SK-N-SH (cell line): ENCODE data around the gene ADRA2B.

Experiments used
- CTCF ChIP-seq: fragments of 200-600 bp; sonication (generic); IDR thresholded peaks from 2 replicates; pipeline ENCODE4 v1.6.1; 2017; ENCODE audit warnings: antibody characterized with exemption, mild to moderate bottlenecking, moderate library complexity
- EZH2phosphoT487 ChIP-seq: fragments of 200-600 bp; sonication (generic); IDR thresholded peaks from 2 replicates; pipeline ENCODE4 v1.6.1; 2017; ENCODE audit warnings: low read depth, mixed run types, mild to moderate bottlenecking, antibody characterized with exemption, moderate library complexity, borderline replicate concordance
- GABPA ChIP-seq: IDR thresholded peaks from 2 replicates; pipeline ENCODE4 v1.4.0; 2012; ENCODE audit warnings: low read depth, mild to moderate bottlenecking
- MAX ChIP-seq: IDR thresholded peaks from 2 replicates; pipeline ENCODE4 v1.4.0; 2012; ENCODE audit warnings: low read depth
- NFIC ChIP-seq: IDR thresholded peaks from 2 replicates; pipeline ENCODE4 v1.4.0; 2012; ENCODE audit warnings: borderline replicate concordance
- NRF1 ChIP-seq: IDR thresholded peaks from 2 replicates; pipeline ENCODE4 v1.6.1; 2012; ENCODE audit warnings: low read depth, mild to moderate bottlenecking, low read length
- RAD21 ChIP-seq: IDR thresholded peaks from 2 replicates; pipeline ENCODE4 v1.6.1; 2012; ENCODE audit warnings: mild to moderate bottlenecking, low read length
- REST ChIP-seq: IDR thresholded peaks from 2 replicates; pipeline ENCODE4 v1.6.1; 2012; ENCODE audit warnings: mild to moderate bottlenecking, low read depth, low read length, moderate library complexity
- USF2 ChIP-seq: fragments of 150-350 bp; IDR thresholded peaks from 2 replicates; pipeline ENCODE4 v1.6.1; 2017; ENCODE audit warnings: antibody characterized with exemption, low read length, low read depth, borderline replicate concordance
- YY1 ChIP-seq: IDR thresholded peaks from 2 replicates; pipeline ENCODE4 v1.4.0; 2012; ENCODE audit warnings: low read depth, mild to moderate bottlenecking

GRCh38 chr2:96114546-96114902, 1.8 kb downstream of the ADRA2B start:
- TF ChIP-seq USF2 (no peak), CTCF (no peak), GABPA (no peak), REST (no peak), EZH2phosphoT487 (no peak), MAX (no peak), YY1 (no peak), RAD21 (no peak), NFIC (no peak), NRF1 (no peak)
